Measurements from ENCODE around the gene PCLO.
A peak's percentile ranks its signal among the peaks of the same experiment; 100 is the strongest.
"Not testable (repeated sequence)": the region's sequence is repeated elsewhere in the genome, so short reads cannot be mapped to it uniquely, and the experiment has no call there.

The PCLO gene

DNA sequence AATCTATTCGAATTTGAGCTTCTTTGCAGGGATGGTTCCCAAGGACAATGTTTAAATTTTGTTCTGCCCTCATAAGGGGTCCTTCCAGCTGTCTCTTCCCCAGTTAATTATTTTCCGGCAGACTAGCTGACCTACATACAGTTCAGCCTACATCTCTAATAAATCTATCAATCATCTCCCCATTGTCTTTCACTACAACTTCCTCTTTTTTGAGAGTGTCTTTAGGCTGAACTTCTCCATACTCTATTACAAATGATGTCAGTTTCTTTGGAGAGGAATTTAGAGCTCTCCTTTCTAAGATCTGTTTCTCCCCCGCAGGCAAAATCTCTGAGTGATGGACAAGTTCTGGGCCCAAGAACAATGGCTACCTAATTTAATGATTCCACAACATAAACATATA, 122.2 kb downstream of the PCLO start:
- DNase-seq: peak in 1 of 2 experiments; percentile 9

GRCh38 chr7:83038787-83039186, 123.9 kb downstream of the PCLO start:
- no peak for DNase-seq

GRCh38 chr7:83036721-83037380, 125.8 kb downstream of the PCLO start:
- DNase-seq: no peak

DNA sequence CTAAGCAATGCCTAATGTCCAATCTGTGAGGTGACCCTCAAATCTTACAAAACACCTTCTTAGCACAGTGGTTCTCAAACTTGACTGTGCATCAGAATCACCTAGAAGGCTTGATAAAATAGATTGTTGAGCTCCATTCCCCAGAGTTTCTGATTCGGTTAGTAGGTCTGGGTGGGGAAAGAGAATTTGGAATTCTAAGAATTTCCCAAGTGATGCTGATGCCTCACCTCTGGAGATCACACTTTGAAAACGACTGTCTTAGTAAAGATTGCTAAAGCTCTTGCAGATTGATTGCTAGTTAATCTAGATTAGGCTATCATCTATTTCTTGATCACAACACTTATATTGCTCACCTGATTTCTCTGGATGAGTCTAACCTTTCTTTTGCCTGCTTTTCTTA, 126.6 kb downstream of the PCLO start:
- no peak for DNase-seq

GRCh38 chr7:83032195-83032594, 130.5 kb downstream of the PCLO start:
- DNase-seq: no peak

DNA sequence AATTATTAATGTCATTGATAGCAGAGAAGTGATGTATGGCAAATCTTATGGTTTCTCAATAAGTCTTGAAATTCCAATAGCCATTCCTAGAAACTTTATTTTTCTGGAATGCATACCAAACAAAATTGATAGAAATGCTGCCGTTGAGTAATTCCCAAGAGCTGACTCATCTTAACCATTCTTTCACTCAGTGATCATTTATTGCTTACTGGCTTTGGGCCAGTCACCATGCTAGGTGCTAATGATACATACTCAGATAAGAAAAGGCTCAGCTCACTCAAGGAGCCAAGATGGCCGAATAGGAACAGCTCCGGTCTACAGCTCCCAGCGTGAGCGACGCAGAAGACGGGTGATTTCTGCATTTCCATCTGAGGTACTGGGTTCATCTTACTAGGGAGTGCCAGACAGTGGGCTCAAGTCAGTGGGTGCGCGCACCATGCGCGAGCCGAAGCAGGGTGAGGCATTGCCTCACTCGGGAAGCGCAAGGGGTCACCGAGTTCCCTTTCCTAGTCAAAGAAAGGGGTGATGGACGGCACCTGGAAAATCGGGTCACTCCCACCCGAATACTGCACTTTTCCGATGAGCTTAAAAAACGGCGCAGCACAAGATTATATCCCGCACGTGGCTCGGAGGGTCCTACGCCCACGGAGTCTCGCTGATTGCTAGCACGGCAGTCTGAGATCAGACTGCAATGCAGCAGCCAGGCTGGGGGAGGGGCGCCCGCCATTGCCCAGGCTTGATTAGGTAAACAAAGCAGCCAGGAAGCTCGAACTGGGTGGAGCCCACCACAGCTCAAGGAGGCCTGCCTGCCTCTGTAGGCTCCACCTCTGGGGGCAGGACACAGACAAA, 138.6 kb downstream of the PCLO start:
- not testable (repeated sequence) for DNase-seq

DNA sequence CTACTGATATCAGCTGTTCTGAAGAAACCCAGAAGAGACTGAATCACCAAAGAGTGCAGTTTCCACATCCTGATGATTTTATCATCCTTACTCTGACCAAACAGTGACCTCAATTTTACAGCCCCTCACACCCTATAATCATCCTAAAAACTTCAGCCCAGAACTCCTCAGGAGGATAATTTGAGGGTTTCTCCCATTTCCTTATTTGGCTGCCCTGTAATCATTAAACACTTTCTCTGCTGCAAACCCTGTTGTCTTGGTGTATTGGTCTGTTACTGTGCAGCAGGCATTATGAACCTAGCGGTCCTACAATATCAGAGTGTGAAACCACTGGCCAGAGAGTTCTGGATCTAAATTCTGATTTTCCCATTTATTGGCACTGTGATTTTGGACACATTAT, 141.7 kb downstream of the PCLO start:
- no peak for DNase-seq

DNA sequence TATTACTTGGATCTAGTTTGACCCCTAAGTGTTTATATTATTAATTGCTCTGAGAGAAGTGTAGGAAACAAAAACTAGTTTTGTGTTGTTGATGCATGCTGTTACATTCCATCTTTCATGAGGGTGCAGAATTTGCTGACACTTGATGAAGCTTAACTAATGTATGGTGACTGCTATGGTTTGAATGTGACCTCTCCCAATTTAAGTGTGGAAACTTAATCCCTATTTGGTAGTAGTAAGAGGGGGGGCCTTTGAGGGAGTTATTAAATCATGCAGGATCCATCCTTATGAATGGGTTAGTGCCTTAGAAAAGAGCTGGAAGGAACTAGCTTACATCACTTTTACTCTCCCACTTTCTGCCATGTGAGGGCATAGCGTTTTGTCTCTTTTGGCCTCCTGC, 142.5 kb downstream of the PCLO start:
- no peak for DNase-seq

DNA sequence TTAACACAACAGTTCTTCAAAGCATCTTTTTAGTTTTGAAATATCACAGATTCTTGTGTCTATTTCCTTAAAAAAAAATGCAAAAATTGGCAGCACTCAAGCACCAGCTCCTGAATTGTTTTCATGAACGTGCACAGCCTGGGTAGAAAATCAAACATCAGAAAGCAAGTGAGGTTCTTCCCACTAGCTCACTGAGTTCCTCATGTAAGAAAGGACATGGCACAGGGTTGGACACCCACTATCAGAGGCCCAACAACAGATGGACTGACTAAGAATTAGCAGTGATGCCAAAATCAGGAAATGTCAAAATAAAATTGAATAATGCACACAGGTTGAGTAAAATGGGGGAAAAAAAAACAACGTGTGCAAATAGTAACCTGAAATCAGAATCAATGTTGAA, 146.8 kb downstream of the PCLO start:
- DNase-seq: no peak

DNA sequence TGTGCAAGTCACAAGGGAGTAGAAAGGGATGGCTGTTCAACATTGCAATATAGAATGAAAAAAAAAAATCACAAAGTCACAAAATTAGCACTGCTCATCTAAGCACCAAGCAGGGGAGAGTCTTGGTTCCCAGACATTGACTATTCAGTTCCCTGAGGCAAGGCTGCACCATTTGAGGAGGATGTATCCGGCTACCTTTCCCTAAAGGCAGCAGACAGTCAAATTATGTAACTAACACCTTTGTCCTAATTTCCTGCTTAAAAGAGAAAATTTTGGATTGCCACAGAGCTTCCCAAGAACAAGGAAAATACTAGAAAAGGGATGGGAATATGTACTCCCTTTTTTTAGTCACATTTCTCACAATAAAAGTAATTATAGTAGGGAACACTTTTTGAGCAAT, 148.1 kb downstream of the PCLO start:
- DNase-seq: no peak

DNA sequence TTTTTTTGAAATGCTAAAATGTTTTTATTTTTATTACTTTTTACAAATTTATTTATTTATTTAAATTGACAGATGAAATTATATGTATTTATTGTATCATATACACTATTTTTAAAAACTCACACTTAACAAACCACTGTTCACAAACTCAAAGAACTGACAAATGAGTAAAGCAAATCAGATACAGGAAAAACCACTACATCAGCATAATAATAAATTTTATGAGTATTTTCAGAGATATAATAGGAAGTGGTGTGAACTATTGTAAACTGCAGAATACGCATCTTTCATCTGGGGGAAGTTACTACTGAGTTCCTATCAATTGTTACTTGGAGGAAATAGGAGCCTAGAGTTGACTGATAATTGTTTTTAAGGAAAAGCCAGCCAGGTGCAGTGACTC, 150.7 kb downstream of the PCLO start:
- no peak for DNase-seq

DNA sequence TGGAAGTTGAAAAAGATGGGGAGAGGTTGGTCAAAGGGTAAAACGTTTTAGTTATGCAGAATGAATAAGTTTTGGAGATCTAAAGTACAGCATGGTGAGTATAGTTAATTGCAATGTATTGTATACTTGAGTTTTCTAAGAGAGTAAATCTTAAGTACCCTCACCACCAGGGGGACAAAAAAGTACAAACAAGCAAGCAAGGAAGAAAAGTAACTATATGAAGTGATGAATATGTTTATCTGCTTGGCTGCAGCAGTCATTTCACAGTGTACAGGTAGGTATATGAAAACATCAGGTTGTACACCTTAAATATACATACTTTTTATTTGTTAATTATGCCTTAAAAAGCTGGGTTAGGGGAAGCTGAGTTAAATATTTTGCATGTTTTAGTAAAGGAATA, 157.3 kb downstream of the PCLO start:
- peak in 1 of 2 experiments; percentile 1 for DNase-seq

DNA sequence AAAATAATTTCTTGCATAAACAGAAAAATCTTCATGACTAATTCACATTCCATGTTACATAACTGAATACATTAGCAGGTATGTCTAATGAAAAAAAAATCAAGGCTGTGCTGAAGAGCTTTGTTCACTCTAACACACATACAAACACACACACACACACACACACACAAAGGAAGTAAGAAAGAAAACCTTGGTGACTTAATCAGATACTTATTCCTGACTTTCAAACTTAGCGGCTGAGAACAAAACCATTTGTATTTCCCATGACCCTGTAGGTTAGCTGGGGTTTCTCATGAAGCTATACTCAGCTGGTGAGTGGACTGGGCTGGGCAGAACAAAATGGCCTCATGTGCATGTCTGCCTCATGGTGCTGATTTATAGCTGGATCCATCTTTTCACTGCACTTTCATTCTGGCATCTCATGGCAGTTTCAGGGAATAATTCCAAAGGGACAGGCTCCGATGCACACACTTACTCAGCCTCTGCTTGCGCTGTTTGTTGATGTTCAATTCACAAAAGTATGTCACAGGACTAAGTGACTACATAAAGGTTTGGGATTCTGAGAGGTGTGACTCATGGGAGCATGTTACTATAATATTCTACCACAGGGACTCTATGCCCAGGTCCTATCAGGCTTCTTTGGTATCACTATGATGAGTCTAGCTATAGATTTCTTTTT, 161.2 kb downstream of the PCLO start:
- DNase-seq: no peak

DNA sequence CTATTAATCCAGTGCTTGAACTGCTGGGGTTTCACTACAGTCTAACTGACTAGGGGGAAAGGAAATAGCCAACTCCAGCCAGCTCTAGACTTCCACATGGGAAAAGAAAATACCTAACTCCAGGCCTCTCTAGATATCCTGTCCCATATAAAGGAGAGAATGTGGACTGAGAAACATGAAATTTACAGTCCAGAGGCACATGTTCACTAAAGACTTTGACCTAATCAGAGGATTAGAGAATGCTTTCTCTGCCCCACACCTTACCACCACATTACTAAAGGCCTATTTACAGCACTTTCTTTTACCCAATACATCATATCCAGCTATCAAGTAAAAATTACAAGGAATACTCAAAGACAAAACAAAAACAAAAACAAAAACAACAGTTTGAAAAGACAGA, 164.2 kb downstream of the PCLO start:
- no peak for DNase-seq

DNA sequence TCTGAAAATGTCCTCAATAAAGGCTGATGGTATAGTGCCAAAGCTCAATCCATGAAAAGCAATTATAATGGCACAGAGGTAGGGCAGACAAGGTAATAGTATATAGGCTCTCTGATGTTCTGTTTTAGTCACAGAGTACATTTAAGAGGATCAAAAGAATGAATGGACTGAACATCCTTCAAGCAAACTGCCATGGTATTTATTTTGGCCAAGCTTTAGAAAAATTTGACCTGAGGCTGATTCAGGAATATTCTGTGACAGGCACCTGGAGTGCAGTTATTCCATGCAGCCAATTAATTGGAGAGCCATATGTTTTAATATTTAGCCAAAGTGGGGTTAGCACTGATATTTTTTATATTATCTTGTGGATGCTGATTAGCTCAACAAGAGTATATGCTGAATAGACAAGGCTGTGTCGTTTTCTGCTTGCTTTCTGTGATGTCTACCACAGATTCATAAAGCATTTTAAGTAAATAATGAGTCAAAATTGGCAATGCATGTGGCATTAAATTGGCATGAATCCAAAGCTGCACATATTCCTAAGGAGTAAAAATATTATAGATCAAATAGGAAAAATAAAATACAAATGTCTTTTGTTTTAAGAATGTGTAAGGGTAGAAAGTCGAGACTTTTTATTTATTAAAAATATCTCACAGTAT, 177.4 kb downstream of the PCLO start:
- DNase-seq: no peak

GRCh38 chr7:82980130-82980788, 182.4 kb downstream of the PCLO start:
- no peak for DNase-seq

DNA sequence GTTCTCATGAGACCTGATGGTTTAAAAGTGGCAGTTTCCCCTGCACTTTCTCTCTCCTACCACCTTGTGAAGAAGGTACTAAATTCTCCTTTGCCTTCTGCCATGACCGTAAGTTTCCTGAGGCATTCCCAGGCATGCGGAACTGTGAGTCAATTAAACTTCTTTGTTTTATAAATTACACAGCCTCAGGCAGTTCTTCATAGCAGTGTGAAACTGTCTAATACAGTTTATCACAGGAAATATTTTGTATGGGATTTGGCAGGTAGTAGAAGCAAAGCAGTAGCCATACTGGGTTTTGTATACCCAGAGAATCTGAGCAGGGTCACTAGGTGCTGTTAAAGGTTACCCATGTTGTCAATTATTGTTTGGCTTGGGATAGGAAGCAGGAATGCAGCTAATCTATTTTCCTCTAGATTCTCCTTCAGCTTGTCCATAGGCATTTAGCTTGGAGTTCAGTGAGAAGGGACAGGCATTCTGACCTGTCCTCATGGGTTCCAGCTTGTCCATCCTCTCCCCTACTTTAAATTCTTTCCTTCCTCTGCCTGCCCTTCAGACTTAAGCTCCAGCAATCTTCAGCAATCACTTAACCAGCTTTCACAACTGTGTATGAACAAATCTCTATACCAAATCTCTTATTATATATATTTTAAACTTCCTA, 186.7 kb downstream of the PCLO start:
- no peak for DNase-seq

- no peak for DNase-seq
Observed at GRCh38 chr7:82972135-82972534, 190.5 kb downstream of the PCLO start.

DNA sequence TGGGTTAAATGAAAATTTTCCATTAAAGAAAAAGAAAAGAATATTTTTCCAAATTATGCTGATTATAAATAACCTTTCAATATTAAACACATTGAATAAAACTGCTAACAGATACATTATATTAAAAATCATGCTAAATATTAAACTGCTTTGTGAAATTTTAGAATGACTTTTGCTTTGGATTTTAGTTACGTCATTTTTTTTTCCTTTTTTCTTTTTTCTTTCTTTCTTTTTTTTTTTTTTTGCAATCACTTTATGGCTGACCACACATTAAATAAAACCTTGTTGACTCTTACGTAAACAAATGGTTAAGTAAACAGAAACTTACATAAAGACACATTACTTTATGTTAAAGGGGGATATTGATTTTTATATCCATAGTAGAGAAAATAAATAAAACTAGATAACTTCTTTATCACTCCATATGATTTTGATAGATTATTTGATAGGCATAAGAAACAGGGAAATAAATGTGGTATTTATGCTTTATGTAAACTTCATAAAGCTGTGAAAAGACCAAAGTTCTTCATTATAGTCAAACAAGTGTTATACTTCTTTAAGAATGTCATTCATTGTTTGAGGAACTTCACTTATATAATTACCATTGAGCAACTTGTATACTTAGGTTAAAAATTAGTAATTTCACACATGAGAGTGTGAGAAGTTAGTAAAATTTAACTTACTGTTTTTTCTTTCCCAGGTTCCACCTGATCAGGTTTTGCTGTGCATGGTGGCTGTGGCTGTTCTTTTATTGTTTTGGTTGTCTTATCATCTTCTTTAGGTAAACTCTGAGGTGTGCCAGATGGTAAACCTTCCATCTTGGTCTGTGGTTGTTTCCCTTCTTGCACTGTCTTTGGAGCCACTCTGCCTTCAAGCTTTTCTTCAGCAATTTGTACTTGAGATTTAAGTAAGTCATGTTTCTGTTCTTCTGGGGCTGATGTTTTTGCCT, 197.3 kb downstream of the PCLO start:
- DNase-seq: no peak

DNA sequence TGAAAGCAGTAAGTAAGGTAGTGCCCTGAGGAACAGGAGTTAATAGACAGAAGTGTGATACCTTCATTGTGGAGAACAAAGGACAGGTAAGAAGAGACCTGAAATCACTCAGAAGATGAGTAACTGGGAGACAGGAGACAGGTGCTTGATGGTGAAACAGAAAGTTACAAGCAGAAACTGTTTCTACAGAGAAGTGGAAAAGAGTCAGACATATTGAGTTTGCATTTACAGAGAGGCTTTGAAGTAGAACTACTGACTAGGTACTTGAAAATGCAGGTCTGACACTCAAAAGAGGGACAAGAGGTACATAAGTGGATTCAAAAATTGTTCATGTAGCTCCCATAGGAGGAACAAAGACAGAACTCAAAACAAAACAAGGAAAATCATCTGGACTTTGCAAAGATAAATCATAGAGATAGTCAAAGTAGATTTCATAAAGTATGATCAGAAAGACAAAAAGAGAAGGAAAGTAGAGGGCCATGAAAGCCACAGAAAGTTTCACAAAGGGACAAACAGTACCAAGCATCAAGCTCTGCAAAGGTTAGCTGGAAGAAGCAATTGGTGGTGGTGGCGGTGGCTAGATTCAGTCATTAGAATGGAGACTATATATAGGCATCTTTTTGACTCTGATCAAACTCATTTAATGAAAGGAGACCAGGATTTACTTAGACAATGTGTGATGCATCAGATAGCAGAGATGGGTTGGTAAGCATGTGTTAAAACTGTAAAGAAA, 198.4 kb downstream of the PCLO start:
- DNase-seq: no peak

Data from AML-193 (cell line).